Heart right ventricle (tissue), 16 donors: ENCODE data around the gene SLC25A34. TPM values are rescaled to one million over a fixed set of nuclear protein-coding genes. Genes with fewer than 3 reads are reported as not detected.

Experiments used
- ATAC-seq, 8 donors: fragments of 200-7000 bp; cut with Tn5 transposase; one replicate each; pipeline ENCODE4 v1.9.1; 2020; ENCODE audit warnings: mild to moderate bottlenecking in 8 of 8, moderate library complexity in 8 of 8, moderate number of reproducible peaks in 1 of 8
- DNase-seq, 2 donors: peaks; one replicate each; pipeline ENCODE4 v3.0.0-alpha.2; 2020
- H3K27ac ChIP-seq, 10 donors: fragments of 200-600 bp; sonication (generic) in 2 of 10; one replicate each; pipeline versions ENCODE4 v1.5.0 to v1.8.0; 2020 to 2022; ENCODE audit warnings: mild to moderate bottlenecking in 3 of 10
- H3K27me3 ChIP-seq, 7 donors: fragments of 200-600 bp; one replicate each; pipeline ENCODE4 v1.8.0; 2021 to 2022; ENCODE audit warnings: mild to moderate bottlenecking in 2 of 7
- H3K36me3 ChIP-seq, 9 donors: fragments of 200-600 bp; sonication (generic) in 1 of 9; one replicate each; pipeline versions ENCODE4 v1.5.0 to v1.8.0; 2020 to 2022; ENCODE audit warnings: mild to moderate bottlenecking in 2 of 9
- H3K4me1 ChIP-seq, 9 donors: fragments of 200-600 bp; sonication (generic) in 1 of 9; one replicate each; pipeline versions ENCODE4 v1.5.0 to v1.8.0; 2020 to 2022; ENCODE audit warnings: mild to moderate bottlenecking in 4 of 9
- H3K4me3 ChIP-seq, 10 donors: fragments of 200-600 bp; sonication (generic) in 2 of 10; one replicate each; pipeline versions ENCODE4 v1.5.0 to v1.8.0; 2020 to 2022; ENCODE audit warnings: mild to moderate bottlenecking in 7 of 10, moderate library complexity in 2 of 10
- H3K9me3 ChIP-seq, 11 donors: fragments of 200-600 bp in 10 of 11; sonication (generic) in 2 of 11; one replicate each; pipeline versions ENCODE4 v1.5.0 to v1.8.0; 2013 to 2022; ENCODE audit warnings: mild to moderate bottlenecking in 2 of 11, control low read depth in 1 of 11, moderate library complexity in 1 of 11
- CTCF ChIP-seq, 9 donors: fragments of 200-600 bp; sonication (generic) in 2 of 9; IDR thresholded peaks; one replicate each; pipeline versions ENCODE4 v1.5.0 to v1.8.0; 2021 to 2022; ENCODE audit warnings: antibody characterized with exemption in 9 of 9, mild to moderate bottlenecking in 5 of 9, moderate library complexity in 1 of 9
- WGBS, 2 donors: extraction: QIAGEN DNeasy Blood & Tissue Kit; methylation state at CpG; one replicate each; pipeline ENCODE4 v1.1.7; 2013; ENCODE audit warnings: inconsistent platforms in 1 of 2; 5-methylcytosine and 5-hydroxymethylcytosine counted together
- intact Hi-C, 10 donors: fragments of 100-400 bp; cut with DNase I; formaldehyde crosslinking; loops; one replicate each; pipeline versions ENCODE4 v1.11.1 to v1.14.2; 2022
- polyA plus RNA-seq, 2 donors: library from polyadenylated mRNA; stranded (reverse); fragments of 200-250 nt; gene quantifications; one replicate each; pipeline ENCODE4 v1.2.3, GENCODE V29; 2013
- total RNA-seq, 10 donors: library from RNA; stranded (reverse); fragmentation: NEBNext Ultra II Directional in 3 of 10; extraction: Animal tissue kit (Norgen Biotek cat#: 25700) in 3 of 10; gene quantifications; one replicate each; pipeline versions ENCODE4 v1.2.1 to v1.2.4, GENCODE V29; 2021 to 2023
- donor health status: Arrhythmogenic right ventricular cardiomyopathy.
- donor health status: ischemic (EF 13 %, LVEDD 7.1; RV severe dilation, severe dysfunction).
- donor health status: healthy with polysubstance abuse.
- donor health status: DM: no; HTN: yes; CAD: no.
- donor health status: DM: no; HTN: no; CAD: no.
- donor health status: ischemic (EF 25% LVEDD 6.9; RV normal size, moderate dysfunction).
- donor health status: ischemic (EF 25% LVEDD 5.7; RV mildly dilated, moderate dysfunction).
- donor health status: healthy.
- donor health status: DM: yes; HTN: yes; CAD: no.
- donor health status: Ischemic cardiomyopathy.
- donor health status: ischemic (EF 35%, LVEDD 5.7; RV mildly dilated, moderate dysfunction).
- donor health status: nonischemic (EF 11% LVEDD 7.7; RV severe dilation, severe dysfunction).
- donor health status: DM: yes; HTN: yes; CAD: no.
- donor health status: PGD.
- donor health status: ischemic (EF 29% LVEDD 5.4; RV normal size, mild dysfunction).
- donor health status: nonischemic (EF 23%, LVEDD 6.1; RV moderate dilation, normal function).

The SLC25A34 gene
- total and polyA plus RNA-seq, 12 donors, result 1.1 to 44.9 (median 13.6) TPM

DNA sequence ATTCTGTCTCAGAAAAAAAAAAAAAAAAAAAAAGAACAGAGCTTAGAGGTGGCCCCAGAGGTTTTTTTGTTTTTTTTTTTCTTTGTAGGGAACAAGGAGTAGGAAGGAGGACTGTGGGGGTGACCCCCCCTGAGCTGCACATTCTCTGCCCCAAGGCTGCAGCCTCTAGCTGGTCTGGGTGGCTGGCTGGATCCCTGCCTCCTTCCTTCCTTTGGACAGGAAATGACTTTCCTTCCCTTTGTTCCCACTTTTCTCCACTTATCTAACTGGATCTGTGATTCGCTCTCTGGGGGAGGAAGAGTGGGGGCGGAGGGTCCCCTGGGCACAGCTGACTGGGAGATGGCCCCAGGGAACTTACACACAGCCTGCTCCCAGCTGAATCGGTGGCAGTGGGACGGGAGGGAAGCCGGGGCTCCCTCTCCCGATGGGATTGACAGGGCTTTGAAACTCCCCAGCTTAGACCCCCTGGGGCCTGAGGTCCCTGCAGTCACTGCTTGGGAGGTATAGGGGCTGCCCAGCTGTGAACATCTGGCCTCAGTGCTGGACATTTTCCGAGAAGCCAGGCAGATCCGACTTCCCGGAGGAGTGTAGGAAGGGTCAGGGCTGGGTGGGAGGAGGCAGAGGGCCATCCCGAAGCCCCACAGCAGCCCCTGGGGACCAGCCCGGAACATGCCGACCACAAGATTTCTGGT lies 24.6 kb downstream of the SLC25A34 start:
- peak overlapping the region; percentile 66 to 87 (median 82) for H3K27ac ChIP-seq
- DNase-seq, result peak; percentile 64 to 73
- peaks cover 0 to 12% (median 0%) of the 10 kb centered on the region in 9 donors for H3K36me3 ChIP-seq
- WGBS, 2 donors, result 10 to 11% methylated on average over 12 of the region's 12 CpGs
- intact Hi-C loops, result no loop called here
- peaks cover 19 to 80% (median 66%) of the 10 kb centered on the region in 9 donors for H3K4me1 ChIP-seq
- H3K27me3 ChIP-seq, result peaks cover 0 to 59% (median 16%) of the 10 kb centered on the region in 7 donors
- TF ChIP-seq CTCF (IDR thresholded peaks at IDR 0.05), result no peak
- ATAC-seq, result peak in 7 of 8 donors; percentile 31 to 51 (median 42)
- peak overlapping the region in 7 of 10 donors; percentile 10 to 85 (median 72) for H3K4me3 ChIP-seq
- no peaks in the 10 kb centered on the region for H3K9me3 ChIP-seq

DNA sequence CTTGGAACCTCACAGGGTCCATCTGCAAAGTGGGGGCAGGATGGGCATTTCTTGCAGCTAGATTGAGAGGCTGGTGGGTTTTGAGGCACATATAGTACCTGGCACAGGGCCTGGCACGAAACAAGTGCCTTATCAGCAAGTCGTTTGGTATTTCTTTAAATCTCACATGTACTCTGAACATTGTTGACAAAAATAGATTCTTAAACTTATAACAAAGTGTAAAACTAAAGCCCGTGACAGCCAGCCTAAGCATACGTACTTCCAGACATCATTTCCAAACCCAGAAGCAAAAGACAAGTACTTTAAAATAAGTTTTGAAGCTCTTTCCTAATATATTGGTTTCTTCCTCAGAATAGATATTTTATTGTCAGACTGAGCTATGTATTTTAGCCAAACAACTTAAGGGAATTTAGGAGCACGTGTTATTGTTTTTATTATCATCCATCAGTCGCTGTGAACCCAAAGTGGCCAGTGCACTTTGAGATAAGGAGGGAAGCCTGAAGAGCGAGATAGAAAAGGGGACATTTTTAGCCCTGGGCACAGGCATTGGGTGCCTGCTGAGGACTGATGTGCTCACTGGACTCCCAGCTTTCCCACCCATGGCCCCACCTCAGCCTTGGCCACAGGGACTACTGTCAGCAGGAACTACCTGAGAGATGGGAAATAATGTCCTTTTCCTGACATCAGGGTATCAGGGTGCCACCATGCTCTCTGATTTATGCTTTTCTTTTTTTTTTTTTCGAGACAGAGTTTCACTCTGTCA lies 25.5 kb downstream of the SLC25A34 start:
- WGBS, 2 donors, result 32 to 38% methylated on average over 8 of the region's 8 CpGs
- Histone ChIP-seq H3K9me3 (no peaks in the 10 kb centered on the region), H3K36me3 (peaks cover 0 to 18% (median 0%) of the 10 kb centered on the region in 9 donors), H3K4me3 (peak overlapping the region in 5 of 10 donors; percentile 10 to 82 (median 72)), H3K27me3 (peaks cover 0 to 54% (median 16%) of the 10 kb centered on the region in 7 donors), H3K4me1 (peaks cover 19 to 82% (median 62%) of the 10 kb centered on the region in 9 donors), H3K27ac (peak overlapping the region; percentile 66 to 87 (median 82))
- DNase-seq (peak in 1 of 2 donors; percentile 46), ATAC-seq (peak in 6 of 8 donors; percentile 18 to 73 (median 54))
- TF ChIP-seq CTCF (IDR thresholded peaks at IDR 0.05), result no peak
- intact Hi-C loops, result no loop called here

DNA sequence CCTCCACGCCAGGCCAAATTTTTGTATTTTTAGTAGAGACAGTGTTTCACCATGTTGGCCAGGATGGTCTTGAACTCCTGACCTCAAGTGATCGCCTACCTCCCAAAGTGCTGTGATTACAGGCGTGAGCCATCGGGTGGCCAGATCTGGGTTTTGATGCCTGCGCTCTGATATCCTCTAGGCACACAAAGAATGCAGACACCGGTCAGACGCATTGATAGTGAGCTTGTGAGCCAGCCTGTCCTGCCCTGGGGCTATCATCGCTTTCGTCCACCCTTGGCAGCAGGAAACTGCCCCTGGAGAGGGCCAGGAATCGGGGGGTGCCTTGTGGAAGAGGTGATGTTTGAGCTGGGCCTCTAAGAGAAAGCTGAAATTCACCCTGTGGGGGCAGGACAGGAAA lies 26.5 kb downstream of the SLC25A34 start:
- WGBS, 2 donors, result 50 to 62% methylated on average over 10 of the region's 10 CpGs
- intact Hi-C loops, result no loop called here
- no peak for DNase-seq
- Histone ChIP-seq H3K27me3 (peaks cover 0 to 44% (median 16%) of the 10 kb centered on the region in 7 donors), H3K9me3 (no peaks in the 10 kb centered on the region), H3K27ac (peak overlapping the region in 8 of 10 donors; percentile 66 to 85 (median 82)), H3K4me3 (no peak overlapping the region), H3K36me3 (peaks cover 0 to 24% (median 0%) of the 10 kb centered on the region in 9 donors), H3K4me1 (peaks cover 19 to 79% (median 52%) of the 10 kb centered on the region in 9 donors)
- no peak for ATAC-seq
- no peak for TF ChIP-seq CTCF (IDR thresholded peaks at IDR 0.05)

DNA sequence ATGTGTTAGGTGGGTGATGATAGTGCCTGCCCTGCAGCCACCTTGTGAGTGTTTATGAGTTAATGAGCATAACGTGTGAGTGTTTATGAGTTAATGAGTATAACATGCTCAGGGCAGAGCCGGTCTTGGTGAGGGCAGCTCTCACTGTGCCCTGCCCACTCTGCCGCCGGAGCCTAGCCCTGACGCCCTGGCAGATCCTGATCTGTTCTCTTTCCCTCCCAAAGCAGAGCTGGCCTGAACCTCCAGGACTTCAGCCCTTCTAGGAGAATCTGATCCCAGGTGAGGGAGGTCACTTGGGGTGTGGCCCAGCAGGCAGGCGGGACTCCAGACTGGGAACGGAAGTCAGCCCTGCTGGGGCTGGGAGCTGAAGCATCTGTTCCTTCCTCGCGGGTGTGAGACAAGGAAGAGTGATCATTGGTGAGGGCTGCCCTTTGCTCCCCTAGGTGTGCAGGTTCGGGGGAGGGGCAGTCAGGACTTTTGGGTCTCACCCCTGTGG lies 28.3 kb downstream of the SLC25A34 start:
- ATAC-seq, result peak in 2 of 8 donors; percentile 1 to 4

More for the DNA sequence above, 28.3 kb downstream of the SLC25A34 start:
- no peak for DNase-seq
- peaks cover 0 to 26% (median 7%) of the 10 kb centered on the region in 7 donors for H3K27me3 ChIP-seq
- peaks cover 0 to 38% (median 0%) of the 10 kb centered on the region in 9 donors for H3K36me3 ChIP-seq
- TF ChIP-seq CTCF (IDR thresholded peaks at IDR 0.05), result no peak
- peak overlapping the region in 2 of 10 donors; percentile 3 to 31 for H3K27ac ChIP-seq
- 43 to 46% methylated on average over 10 of the region's 10 CpGs for WGBS, 2 donors
- H3K9me3 ChIP-seq, result no peaks in the 10 kb centered on the region
- H3K4me1 ChIP-seq, result peaks cover 13 to 65% (median 37%) of the 10 kb centered on the region in 9 donors
- H3K4me3 ChIP-seq, result no peak overlapping the region
- intact Hi-C loops, result no loop called here
